GM06990 (cell line): Measurements from ENCODE around the gene CHRNA3.

Experiments
- DNase-seq: peaks from one replicate; pipeline ENCODE4 v3.0.0-alpha.2; 2011; ENCODE audit not compliant: insufficient read length; ENCODE audit errors: extremely low read depth
- H3K27me3 ChIP-seq: replicated peaks from 2 replicates; pipeline ENCODE4 v1.6.0; 2011; ENCODE audit warnings: low read length; ENCODE audit not compliant: control insufficient read depth, insufficient read depth
- H3K36me3 ChIP-seq: 2 replicates; pipeline ENCODE4 v1.5.1; 2011; ENCODE audit warnings: low read length; ENCODE audit not compliant: control insufficient read depth, insufficient read depth
- H3K4me3 ChIP-seq: replicated peaks from 2 replicates; pipeline ENCODE4 v1.5.1; 2011; ENCODE audit warnings: low read depth, mild to moderate bottlenecking, control low read depth, low read length
- CTCF ChIP-seq: IDR thresholded peaks from 2 replicates; pipeline ENCODE4 v1.5.1; 2011; ENCODE audit warnings: low read length, control low read depth, mild to moderate bottlenecking, inconsistent platforms; ENCODE audit not compliant: insufficient read depth, poor library complexity, severe bottlenecking

CHRNA3 gene

DNA sequence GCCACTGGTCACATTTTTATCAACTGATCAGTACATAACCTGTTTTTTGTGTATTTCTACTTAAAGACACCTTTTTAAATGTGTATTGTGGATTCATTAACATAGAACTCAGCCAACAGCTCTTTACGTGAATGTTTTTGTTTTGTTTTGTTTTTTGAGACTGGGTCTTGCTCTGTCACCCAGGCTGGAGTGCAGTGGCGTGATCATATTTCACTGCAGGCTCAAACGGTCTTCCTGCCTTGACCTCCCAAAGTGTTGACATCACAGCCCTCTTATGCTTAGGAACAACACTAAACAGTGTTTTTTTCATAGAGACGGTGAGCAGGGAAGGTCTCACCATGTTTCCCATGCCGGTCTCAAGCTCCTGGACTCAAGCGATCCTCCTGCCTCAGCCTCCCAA, 70.6 kb downstream of the CHRNA3 start:
- no peak for DNase-seq
- no peak for TF ChIP-seq CTCF
- H3K36me3 ChIP-seq: peaks cover 15% of the 10 kb centered on the region
- H3K27me3 ChIP-seq: no peaks in the 10 kb centered on the region
- H3K4me3 ChIP-seq: no peak overlapping the region
